HG03571 (cell line): ENCODE measurements around the gene IFT20.

Experiments used
- ATAC-seq: cut with Tn5 transposase; IDR thresholded peaks from one replicate; pipeline ENCODE4 v1.9.1; 2021; ENCODE audit not compliant: unreplicated experiment

Gene IFT20

DNA sequence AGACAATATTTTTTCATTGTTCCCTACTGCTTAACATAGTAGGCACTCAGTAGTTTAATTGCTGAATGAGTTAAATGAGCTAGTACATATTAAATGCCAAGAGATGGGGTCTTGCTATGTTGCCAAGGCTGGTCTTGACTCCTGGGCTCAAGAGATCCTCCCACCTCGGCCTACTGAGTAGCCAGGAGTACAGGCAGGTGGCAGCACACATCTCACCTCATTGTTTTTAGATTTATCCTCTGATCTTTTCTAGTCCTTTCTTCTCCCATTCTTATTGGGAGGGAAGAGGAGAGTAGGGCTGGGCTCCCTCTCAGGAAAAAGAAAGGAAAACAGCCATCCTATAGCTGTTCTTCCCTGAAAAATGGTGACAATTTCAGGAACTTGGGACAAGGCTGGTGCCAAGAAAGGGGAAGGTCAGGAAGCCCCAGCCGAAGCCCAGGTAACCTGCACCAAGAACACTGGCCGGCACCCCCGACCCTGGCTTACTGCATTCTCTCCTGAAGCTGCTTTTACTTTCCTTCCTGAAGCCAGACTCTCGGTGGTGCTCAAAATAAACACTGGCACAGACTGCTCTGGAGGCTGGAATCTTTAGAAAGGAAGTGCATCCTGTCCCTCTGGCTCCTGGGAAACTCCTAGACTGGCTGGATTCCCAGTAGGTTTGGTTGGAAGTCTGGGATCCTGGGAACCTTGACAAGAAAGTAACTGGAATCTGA lies 2.9 kb upstream of the IFT20 start:
- ATAC-seq = no peak

DNA sequence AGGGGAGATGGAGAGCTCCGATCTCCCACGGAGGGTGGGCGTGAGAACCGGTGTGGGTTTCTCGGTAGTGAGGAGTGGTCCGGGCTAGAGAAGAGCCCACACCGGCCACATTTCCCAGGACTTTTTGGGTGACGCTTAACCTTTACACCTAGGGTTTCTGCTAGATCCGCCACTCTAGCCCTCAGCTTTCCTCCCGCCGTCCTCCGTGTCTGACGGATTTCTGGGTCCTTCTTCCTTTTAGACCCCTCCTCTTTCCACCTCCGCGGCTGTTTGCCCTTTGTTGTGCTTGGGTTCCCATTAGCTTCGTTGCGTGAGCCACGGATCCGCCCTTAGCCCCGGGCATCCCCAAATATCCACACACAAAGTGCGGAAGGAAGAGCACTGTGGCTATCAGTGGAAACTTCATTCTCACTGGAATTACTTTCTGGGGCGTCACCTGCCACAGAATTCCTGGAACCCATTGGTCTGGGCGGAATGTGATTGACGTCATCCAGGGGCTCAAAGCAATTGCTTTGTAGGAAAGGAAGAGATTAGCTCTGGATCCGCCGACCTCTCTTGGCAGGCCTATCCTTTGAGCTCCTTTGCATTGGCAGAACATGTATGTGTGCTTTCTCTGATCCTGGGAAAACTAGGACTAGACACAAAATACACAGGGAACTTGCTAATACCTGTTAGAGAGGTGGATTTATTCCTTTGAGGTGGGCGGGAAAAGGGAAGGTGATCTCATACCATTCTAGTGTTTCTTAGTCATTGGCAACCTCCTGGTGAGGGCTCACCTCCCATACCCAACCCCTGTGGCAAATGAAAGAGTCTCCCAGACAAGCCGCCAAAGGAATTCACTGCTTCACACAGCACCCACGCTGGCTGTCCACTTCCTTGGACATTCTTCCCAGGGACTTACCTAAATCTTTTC lies 943 bp upstream of the IFT20 start:
- no peak for ATAC-seq

- ATAC-seq = no peak
Observed at GRCh38 chr17:28334666-28335200, 539 bp downstream of the IFT20 start.

DNA sequence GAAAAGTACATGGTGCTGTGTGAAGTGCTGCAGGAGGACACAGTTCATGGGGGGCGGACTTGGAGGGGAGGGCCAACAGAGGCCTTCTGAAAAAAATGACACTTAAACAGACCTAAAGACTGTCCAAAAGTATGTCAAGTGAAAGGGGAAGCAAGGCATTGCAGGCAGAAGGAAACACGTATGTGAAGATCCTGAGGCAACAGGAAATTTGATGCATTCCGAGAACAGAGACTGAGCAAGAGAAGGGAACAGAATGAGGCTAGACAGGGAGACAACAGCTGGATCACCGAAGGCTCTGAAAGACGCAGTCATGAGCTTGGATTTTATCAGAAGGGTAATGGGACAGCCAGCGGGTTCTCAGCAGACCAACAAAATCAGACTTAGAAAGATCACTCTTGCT lies 1.1 kb downstream of the IFT20 start:
- no peak for ATAC-seq

DNA sequence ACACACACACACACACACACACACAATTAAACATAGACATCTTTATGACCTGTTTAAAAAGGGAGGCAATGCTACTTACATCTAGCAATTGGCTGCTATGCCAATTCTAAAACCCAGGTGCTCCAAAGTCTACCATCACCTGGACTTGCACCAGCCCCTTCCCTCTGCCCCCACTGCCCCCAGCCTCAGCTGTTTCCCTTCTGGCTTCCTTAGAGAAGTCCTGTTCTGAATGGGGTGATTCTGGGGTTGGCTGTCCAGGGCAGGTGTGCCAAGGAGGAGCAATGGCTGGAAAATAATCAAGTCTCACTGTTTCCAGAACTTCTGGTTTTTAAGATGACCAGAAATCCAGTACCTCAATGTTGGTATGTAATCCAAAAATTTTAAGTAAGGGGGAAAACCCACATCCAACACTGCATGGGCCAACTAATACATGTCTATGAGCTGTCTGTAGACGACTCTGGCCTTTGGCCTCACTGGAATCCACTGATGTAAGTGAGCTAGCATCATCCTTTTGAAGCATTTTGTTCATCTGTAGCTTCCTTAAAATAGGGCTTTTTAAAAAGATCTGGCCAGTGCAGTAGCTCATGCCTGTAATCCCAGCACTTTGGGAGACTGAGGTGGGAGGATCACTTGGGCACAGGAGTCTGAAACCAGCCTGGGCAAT lies 2.1 kb downstream of the IFT20 start:
- ATAC-seq = no peak

DNA sequence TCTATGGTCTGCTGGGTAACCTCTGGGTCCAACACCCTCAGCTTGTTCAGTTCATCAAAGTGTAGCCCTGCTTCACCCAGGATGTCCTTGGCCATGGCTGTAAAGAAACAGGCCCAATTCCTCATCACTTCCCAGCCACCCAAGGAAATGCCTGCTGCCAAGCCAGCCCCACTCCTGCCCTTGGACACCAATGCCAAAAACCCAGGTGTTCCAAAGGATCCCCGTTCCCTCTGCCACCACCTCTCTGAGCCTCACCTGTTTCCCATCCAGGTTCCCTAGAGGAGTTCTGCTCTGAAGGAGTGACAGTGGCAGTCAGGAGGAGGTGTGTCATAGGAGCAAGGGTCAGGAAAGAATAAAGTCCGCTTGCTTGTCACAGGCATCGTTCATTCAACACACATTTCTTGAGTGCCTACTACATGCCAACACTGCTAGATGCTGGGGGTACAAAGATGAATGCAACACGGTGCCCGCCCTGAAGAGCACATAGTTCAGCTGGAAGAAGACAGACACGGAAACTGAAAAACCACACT lies 3.3 kb downstream of the IFT20 start:
- ATAC-seq = no peak

DNA sequence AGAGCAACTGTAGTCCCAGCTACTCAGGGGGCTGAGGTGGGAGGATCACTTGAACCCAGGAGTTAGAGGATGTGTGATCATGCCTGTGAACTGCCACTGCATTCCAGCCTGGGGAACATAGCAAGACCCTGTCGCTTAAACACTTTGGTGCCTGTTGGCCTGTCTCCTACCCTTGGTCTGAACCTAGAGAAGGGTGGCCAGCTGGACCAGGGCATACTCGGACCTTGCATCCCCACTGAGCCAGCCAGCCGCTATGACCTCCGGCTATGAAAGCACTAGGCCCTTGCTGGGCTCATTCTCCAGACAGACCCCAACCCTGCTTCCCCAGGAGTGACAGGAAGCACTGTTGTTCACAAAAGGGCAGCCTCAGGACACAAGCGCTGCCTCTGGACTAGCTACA lies 4.6 kb downstream of the IFT20 start:
- no peak for ATAC-seq

DNA sequence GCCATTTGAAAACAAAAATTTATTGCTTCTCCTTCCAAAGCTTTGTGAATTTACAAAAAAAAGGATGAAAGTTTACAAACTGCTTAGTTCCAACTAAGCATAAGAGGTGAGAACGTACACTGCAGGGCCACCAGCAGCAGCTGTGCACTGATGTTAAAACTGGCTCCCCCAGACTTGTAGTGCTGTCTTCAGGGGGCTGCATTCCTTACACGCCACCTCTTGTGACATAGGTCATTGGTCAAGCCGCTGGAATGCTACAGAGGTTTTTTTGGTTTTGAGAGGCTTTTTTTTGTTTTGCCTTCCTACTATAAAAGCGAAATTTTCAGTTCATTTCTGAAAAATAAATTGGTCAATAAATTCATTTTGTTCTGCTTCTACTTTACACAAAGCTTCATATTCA lies 6.9 kb downstream of the IFT20 start:
- no peak for ATAC-seq

DNA sequence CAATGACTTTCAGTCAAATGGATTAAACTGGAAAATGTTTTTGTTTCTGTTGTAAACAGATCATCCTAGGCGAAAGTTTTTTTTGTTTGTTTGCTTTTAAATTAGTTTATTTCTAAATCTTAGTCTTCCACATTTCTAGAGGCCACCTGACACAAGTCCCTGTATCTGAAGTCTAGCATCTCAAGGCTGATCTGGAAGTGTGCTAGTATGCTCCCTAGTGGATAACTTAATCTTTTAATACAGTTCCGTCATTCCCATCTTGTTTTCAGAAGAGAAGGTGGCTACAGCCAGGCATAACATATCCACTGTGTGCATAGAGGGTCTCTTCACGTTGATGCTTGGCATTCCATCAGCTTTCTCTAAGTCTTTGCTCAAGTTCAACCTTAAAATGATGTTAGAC lies 7.6 kb downstream of the IFT20 start:
- no peak for ATAC-seq

GRCh38 chr17:28327031-28327607 lies 8.2 kb downstream of the IFT20 start:
- ATAC-seq = no peak

- no peak for ATAC-seq
Observed at GRCh38 chr17:28326114-28326513, 9.2 kb downstream of the IFT20 start.

DNA sequence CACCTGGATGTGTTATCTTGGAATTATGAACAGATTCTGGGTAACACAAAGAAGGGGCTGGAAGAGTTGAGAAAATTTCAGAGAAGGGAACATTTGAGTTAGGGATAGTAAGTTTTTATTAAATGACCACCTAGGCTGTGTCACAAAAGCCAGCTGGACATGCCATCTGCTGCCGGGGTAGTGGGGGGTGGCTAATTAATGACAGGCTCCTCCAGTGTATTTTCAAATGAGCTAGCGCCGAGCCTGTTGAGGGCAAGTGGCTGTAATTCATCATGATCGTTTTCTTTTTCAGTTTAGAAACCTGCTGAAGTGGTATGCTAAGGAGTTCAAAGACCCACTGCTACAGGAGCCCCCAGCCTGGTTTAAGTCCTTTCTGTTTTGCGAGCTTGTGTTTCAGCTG lies 10.1 kb downstream of the IFT20 start:
- no peak for ATAC-seq

- no peak for ATAC-seq
Observed at GRCh38 chr17:28324781-28325180, 10.5 kb downstream of the IFT20 start.

- ATAC-seq = no peak
Observed at GRCh38 chr17:28324267-28324745, 11.0 kb downstream of the IFT20 start.

DNA sequence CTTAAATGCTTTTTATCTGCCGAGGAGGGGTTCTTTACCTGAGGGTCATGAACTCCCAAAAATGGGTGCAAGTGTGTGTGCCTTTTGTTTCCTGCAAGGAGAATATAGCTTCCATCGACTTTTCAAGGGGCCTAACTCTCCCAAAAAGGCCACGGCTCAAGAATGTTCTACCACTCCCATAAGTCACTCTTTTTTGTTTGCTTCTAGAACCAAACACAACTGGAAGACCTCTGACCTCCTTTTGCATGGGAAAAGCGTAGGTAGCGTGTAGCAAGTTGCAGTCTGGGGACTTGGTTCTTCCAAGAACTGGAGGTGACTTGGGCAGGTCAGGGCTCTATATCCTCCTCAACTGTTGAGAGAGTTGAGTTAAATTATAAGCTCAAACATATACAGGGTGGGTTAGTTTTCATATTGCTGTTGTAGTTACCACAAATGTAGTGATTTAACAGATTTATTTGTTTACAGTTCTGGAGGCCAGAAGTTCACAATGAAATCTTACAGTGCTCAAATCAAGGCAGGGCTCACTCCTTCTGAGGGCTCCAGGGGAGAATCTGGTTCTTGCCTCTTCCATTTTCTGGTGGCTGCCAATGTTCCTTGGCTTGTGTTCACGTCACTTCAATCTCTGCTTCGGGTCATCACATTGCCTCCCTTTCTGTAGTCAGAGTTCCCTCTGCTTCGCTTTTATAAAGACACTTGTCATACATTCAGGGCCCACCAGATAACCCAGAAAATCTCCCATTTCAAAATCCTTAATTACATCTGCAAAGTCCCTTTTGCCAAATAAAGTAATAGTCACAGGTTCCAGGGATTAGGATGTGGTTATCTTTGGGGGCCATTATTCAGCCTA lies 14.8 kb downstream of the IFT20 start:
- no peak for ATAC-seq

GRCh38 chr17:28319598-28319935 lies 15.7 kb downstream of the IFT20 start:
- ATAC-seq = no peak

GRCh38 chr17:28318759-28319597 lies 16.3 kb downstream of the IFT20 start, which contains the start of gene TMEM97:
TMEM97 (plus strand) TSS chr17:28319200; CDS start chr17:28319240, 40 bp downstream.
- peak; percentile 88 for ATAC-seq

GRCh38 chr17:28317966-28318758 lies 17.1 kb downstream of the IFT20 start:
- peak; percentile 4 for ATAC-seq
